GM19238 (cell line): ENCODE results near the gene ZBTB33.

Experiments
- DNase-seq: peaks from one replicate; pipeline ENCODE4 v3.0.0; 2011; ENCODE audit warnings: low spot score; ENCODE audit not compliant: insufficient read length

Gene ZBTB33, protein sequence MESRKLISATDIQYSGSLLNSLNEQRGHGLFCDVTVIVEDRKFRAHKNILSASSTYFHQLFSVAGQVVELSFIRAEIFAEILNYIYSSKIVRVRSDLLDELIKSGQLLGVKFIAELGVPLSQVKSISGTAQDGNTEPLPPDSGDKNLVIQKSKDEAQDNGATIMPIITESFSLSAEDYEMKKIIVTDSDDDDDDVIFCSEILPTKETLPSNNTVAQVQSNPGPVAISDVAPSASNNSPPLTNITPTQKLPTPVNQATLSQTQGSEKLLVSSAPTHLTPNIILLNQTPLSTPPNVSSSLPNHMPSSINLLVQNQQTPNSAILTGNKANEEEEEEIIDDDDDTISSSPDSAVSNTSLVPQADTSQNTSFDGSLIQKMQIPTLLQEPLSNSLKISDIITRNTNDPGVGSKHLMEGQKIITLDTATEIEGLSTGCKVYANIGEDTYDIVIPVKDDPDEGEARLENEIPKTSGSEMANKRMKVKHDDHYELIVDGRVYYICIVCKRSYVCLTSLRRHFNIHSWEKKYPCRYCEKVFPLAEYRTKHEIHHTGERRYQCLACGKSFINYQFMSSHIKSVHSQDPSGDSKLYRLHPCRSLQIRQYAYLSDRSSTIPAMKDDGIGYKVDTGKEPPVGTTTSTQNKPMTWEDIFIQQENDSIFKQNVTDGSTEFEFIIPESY

DNA sequence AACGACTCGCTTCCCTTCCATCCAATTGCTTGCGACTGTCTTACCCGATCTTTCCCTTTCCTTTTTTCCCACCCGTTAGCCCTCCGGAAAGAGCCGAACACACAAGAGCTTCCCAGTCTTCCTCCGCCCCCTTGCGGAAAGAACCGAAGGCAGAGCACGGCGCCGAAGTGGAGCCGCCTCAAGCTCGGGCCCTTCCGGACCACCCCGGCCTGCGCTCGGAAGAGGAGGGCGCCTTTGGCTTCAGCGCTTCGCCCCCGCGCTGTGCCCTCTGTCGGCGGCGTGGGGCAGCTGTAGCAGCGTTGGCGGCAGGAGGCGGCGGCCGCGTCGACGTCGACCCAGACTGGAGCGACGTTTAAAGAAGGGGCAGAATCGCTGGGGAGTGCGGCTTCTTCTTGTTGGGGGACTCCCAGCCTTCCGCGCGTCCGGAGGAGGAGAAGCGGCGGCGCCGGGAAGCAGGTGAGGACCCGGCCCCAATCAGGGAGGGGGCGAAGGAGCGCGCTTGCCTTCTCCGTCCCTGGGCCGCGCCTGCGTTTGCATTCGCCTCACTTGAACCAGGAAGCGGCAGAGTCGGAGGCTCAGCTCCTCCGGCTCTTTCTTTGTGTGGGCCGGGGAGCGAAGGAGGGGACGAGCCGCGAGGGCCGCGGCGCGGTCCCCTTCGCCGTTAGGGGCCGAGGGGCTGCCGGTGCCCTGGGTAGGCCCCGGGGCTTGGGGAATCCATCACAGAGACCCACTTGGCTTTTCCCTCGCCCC, at the start of gene ZBTB33:
ZBTB33 (plus strand) TSS at position 291 of the 750 bp plus-strand sequence. CDS start 2,604 bp downstream, outside the sequence.
- DNase-seq, result peak; percentile 57

- no peak for DNase-seq
These were observed 49.8 kb upstream of the ZBTB33 start for GRCh38 chrX:120200851-120201250.

DNA sequence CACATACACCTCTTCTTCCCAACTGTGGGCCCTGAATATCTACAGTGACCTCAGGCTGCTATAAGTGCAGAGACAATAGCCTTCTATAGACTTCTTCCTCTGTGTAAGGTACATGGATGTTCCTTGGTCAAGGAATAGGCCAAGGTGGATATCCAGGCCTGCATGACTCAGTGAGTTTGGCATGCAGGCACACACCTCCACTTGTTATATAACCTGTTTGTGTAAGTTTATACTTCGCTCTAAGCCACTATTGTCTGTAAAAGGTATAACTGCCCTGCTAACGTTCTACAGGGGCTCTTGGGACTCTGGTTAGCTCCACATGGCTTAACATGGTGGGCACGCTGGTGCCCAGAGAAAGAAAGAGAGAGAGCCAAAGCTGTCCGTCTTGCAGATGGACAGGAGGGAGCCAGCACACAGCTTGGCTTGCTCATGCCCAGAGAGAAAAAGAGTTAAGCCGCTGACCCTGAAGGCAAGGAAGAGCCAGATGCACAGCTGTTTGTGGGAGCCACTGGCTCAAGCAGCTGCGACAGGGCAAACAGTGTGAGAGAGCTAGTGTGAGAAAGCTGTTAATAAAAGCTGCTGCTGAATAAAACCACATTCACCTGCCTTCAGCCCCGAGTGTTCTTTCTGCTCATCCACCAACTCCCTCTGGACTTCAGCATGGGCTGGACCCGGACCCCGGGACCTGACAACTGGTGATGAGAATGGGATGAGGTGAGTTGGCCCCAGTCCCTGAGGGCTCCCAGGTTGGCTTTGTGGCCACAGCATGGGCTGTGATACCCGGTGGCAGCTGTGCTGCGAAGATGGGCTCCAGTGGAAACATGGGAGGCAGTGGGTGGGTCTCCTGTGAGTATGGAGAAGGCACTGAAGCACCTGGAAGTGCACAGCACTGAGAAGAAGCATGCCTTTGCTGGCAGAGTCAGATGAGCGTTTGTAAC, 44.5 kb upstream of the ZBTB33 start:
- no peak for DNase-seq

- no peak for DNase-seq
These were observed 43.5 kb upstream of the ZBTB33 start for GRCh38 chrX:120207009-120207605.

- peak; percentile 52 for DNase-seq
These were observed 37.0 kb upstream of the ZBTB33 start for GRCh38 chrX:120213438-120214265.

DNA sequence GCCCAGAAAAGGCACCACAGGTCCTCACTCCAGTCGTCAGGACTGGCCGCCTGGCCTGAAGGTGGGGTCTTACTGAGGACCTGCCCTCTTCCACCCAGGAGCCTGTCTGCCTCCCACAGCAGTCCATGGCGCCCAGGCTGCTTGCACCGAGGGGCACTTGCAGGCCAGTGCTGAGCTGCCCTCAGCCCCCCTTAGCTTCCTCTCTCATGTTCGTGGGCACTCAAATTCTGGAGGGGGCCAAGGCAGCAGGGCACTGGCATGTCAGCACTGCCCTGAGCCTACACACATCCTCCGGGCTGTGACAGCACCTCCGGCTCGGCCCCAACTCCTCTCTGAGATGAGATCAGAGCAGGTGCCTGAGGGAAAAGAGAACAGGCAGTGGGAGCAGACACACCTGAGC, 27.2 kb upstream of the ZBTB33 start:
- no peak for DNase-seq

- no peak for DNase-seq
These were observed 26.2 kb upstream of the ZBTB33 start for GRCh38 chrX:120224388-120224787.

GRCh38 chrX:120228187-120228908, 22.3 kb upstream of the ZBTB33 start:
- DNase-seq, result no peak

GRCh38 chrX:120235284-120235683, 15.3 kb upstream of the ZBTB33 start:
- no peak for DNase-seq

DNA sequence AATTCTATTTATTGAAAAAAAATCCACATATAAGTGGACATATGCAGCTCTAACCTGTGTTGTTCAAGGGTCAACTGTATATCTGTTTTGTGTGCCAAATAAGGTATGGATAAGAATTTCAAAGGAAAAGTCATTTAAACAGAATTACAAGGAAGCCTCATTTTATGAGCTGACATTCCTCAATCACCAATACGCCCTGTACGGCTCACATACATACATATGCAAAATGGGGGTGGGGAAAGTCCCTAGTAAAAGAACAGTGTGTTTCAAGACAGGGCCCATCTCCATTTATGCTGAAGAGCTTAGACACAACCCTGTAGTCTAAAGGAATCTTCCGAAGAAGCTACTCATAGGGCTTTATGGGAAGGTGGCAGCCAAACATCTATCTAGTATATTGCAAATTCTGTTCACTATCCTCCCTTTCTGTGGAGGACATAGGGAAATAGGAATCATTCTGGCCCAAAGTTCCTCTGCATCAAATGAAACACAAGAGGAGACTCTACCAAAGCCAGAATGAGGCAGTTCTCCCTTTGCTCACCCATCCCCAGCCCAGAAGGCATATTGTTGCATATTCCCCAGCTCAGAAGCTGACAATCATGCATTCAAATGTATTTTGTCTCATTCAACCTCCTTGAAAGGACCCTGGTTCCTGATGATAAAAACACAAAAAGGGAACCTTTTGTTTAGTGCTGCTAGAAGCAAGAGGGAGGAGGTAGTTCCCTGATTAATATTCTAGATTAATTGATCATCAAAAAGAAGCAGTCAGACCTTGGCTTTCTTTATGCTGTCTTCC, 13.7 kb upstream of the ZBTB33 start:
- DNase-seq, result no peak

- DNase-seq, result no peak
These were observed 11.7 kb upstream of the ZBTB33 start for GRCh38 chrX:120238933-120239332.

GRCh38 chrX:120242813-120243212, 7.8 kb upstream of the ZBTB33 start:
- no peak for DNase-seq

GRCh38 chrX:120244395-120244734, 6.2 kb upstream of the ZBTB33 start:
- DNase-seq, result no peak

- peak; percentile 19 for DNase-seq
These were observed 5.7 kb upstream of the ZBTB33 start for GRCh38 chrX:120244735-120245498.

- peak; percentile 10 for DNase-seq
These were observed 929 bp downstream of the ZBTB33 start for GRCh38 chrX:120251471-120252011.

DNA sequence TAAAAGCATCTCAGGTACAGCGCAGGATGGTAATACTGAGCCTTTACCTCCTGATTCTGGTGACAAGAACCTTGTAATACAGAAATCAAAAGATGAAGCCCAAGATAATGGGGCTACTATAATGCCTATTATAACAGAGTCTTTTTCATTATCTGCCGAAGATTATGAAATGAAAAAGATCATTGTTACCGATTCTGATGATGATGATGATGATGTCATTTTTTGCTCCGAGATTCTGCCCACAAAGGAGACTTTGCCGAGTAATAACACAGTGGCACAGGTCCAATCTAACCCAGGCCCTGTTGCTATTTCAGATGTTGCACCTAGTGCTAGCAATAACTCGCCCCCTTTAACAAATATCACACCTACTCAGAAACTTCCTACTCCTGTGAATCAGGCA, 3.2 kb downstream of the ZBTB33 start:
- DNase-seq, result no peak

GRCh38 chrX:120260369-120260768, 9.8 kb downstream of the ZBTB33 start:
- no peak for DNase-seq
